SH-SY5Y (cell line): ENCODE data around the gene ARPC3.

Experiments used
- GATA2 ChIP-seq: IDR thresholded peaks from 2 replicates; pipeline ENCODE4 v1.6.1; 2011; ENCODE audit warnings: mild to moderate bottlenecking, low read depth, low read length
- GATA3 ChIP-seq: IDR thresholded peaks from 2 replicates; pipeline ENCODE4 v1.6.1; 2011; ENCODE audit warnings: low read depth, mild to moderate bottlenecking, low read length, moderate library complexity

The ARPC3 gene

DNA sequence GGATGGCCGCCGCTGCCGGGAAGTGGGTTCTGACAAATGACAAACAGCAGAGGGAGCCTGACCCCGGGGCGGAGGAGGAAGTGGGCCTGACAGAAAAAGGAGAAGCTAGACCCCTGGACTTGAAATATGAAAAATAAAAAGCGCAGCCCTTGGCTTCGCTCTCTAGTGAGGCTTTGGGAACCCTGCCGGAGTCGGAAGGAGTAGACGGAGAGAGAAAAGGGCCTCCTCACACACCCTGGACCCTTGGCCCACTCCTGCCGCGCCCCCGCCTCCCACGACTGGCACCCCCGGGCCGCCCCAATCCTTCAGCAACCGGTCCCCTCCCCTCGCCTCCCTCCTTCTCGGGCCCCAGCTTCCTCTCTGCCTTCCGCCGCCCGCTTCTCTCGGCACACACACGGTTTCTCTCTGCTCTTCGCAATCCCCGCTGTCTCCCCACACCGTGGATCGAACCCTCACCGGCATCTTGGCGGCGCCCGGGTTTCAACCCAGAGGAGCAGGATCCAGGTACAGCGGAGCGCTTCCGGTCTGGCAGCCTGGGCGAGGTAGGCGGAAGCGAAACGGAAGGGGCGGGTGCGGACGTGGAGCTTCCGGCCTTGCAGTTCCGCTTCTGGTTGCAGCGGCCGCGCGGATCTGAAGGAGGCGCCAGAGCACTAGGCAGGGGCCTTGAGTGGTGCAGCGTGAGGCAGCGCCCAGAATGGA, at the start of gene ARPC3:
Gene ARPC3 (minus strand): TSS at position 539 of the 699 bp plus-strand sequence. CDS start 77 bp downstream, at position 462.
- no peak for TF ChIP-seq GATA2
- no peak for TF ChIP-seq GATA3

DNA sequence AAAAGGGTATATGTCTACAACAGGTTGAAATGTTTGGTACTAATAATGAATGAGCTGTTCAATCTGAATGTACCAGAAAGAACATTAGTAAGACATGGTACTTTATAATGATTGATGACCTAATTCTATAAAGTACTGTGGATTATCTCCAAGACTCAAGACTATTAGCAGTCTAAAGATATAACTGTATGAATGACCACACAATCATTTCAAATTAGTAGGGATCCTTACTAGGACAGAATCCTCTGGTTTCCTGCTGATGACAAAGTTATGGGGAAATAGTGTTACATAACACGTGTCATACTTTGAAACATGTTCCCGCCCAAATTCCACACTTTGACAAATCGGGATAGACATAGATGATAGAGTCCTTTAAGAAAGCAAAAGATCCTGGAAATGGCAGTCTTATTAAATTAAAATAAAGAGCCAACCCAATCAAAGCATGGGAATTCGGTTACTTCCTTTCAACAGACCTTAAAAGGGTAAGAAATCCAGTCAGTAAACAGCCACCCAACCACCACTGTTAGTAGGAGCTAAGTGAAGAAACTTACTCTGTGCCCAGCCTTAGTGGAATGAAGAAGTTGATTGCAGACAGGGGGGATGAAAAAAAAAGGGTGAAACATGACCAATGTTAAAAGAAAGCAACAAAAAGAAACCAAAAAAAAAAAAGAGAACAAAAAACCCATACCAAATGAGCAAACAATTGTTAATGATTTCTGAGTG, 49.0 kb upstream of the ARPC3 start:
- TF ChIP-seq GATA2: no peak
- no peak for TF ChIP-seq GATA3

DNA sequence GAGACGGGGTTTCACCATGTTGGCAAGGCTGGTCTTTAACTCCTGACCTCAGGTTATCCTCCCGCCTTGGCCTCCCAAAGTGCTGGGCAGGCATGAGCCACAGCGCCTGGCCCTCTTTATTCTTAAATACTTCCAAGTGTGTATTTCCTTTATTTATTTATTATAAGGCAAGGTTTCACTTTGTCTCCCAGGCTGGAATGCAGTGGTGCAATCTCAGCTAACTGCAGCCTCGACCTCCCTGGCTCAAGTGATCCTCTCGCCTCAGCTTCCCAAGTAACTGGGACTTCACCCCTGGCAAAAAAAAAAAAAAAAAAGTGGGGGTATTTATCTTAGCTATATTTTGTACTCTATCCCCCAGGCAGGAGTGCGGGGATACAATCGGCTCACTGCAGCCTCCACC, 25.3 kb upstream of the ARPC3 start:
- TF ChIP-seq GATA3 (no peak), GATA2 (no peak)

DNA sequence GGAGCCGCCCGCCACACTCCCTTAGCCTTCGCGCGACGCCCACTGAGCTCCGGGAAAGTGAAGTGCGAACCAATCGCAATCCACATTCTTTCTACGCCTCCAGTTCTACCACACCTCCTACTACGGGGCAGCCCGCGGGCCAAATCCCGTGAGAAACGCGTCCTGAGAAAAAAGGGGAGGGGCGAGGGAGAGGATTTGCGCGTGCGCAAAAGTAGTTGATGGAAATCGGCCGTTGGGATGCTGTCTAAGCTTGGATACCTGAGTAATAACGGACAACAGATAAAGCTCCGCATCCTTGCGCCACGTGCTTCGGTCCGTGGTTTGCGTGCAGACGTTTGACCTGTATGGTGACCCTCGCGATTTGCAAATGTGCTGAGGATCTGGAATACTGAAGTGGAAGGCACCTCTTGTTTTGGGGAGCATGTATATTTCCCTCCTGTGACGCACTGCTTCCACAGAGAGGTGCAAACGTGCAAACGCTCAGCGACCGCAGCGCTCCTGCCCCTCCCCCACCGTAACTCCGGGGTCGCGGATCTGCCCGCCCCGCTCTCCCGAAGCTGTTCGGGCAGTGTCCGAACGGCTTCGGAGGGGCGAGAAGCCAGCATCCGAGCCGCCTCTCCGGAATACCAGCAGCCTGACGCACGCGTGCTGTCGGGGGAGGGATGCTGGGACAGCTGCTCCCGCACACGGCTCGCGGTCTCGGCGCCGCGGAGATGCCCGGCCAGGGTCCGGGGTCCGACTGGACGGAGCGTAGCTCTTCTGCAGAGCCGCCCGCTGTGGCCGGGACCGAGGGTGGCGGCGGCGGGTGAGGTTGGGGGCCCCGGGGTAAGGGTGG, 18.3 kb upstream of the ARPC3 start, which contains the start of the genes FAM216A and GPN3:
Gene FAM216A (plus strand): TSS at position 632 of the 835 bp plus-strand sequence. CDS start 31 bp downstream, at position 663.
Gene GPN3 (minus strand): TSS at position 44 of the 835 bp plus-strand sequence. CDS start 54 bp downstream, outside the sequence.
- TF ChIP-seq GATA3 (no peak), GATA2 (no peak)

DNA sequence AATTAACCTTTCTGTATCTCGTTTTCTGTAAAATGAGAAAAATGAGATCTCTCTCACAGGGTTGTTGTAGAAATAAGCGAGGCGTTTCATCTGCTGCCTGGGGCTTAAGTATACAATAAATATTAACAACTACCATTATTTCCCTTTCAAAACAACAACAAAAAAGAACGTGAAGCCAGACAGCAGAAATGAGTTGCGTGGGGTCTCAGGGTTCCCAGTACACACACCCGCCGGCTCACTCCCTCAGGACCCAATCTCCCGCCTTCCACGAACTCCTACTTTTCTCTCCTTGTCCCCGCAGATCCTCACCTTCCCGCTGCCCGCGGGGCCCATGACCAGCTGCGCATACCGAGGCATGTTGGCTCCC, 17.7 kb upstream of the ARPC3 start:
- TF ChIP-seq GATA3 (no peak), GATA2 (no peak)

DNA sequence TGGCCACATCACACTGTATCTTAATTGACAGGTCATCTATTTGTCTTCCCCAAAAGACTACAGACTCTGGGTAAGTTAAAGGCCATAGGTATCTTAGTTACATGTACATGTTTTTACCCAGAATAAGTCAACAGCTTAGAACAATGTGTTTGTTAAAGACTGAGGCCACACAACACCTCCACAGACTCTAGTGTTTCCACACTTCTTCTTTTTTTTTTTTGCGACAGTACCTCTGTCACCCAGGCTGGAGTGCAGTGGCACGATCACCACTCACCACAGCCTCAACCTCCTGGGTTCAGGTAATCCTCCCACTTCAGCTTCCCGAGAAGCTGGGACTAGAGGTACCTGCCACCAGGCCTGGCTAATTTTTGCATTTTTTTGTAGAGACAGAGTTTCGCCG, 16.7 kb upstream of the ARPC3 start:
- TF ChIP-seq GATA3 (no peak), GATA2 (no peak)

DNA sequence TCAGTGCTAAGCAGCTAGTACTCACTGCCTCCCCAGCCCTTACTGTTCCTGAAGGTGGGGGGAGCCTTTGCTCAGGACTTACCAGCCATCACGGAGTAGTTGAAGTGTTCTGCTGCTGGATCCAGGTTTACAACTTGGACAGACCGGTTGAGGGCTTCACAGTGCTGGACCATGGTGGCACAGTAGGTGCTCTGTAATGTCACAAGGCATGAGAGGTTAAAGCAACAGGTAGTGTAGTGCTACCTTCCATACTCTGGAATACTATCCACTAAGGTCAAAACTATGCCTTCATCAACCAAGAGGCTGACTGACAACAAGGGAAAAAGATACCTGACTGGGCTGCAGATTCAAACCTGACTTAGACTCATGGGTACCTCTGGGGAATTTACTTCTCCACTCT, 14.9 kb upstream of the ARPC3 start:
- TF ChIP-seq GATA2: no peak
- TF ChIP-seq GATA3: no peak

DNA sequence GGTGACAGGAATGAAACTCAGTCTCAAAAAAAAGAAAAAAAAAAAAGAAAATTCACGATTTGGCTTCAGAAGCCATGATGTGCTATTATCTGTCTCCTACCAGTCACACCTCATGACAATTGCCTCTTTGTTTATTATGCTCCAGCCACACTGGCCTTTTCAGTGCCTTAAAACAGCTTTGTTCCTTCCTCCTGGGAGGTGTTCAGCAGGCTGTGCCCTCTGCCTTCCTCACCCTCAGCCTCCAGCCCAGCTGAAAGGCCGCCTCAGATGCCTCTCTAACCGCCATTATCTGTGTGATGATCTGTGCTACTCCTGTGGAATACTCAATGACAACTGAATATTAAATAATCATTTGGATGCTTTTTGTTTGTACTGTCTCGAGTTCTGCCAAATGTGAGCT, 8.6 kb upstream of the ARPC3 start:
- TF ChIP-seq GATA2: no peak
- TF ChIP-seq GATA3: no peak

DNA sequence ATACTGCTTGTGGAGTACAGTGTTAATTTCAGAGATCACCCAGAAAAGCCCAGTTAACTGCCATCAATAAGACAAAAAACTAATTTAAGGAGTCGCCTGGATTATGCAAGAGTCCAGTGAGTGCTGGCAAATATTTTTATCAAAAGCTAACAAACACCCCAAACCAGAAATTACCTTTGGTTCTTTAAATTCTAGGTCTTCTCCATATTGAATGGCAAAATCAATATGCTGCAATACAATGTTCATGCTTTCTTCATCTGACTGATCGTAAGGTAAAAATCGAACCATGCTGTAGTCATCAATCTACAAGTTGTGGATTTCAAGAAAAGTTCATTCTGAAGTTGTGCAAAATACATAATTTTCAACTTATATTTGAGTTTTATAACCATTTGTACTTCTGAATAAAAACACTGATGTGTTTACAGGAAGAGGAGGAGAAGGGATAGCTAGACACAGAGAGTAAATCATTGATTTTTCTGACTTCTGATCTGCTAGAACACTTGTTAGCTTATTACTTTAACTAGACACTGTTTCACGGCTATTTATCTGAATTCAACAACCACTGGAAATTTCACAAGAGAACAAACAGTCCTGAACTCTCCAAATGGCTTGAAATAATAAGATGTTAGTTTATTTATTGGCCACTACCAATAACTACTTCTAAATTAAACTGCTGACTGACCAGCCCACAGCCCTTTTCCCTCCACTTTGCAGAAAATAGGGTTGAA, 3.6 kb upstream of the ARPC3 start:
- TF ChIP-seq GATA3: no peak
- no peak for TF ChIP-seq GATA2

DNA sequence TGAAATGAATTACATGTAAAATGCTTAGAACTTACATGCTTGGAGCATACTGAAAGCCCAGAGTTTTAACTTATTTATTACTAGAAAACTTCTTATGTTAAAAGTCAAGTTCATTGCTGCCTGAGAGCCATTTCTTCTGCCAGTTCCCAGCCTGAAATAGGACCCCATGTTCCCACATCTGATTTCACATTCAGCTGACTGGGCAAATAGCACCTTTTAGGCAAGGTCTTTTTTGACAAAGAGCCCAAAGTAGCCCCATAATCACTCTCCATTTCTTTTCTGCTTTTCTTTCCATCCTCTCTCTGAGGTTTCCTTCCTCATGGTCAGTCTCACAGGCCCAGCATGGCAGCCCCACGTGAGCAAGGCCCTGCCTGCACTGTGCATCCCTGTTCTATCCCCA, 1.1 kb upstream of the ARPC3 start:
- TF ChIP-seq GATA2: no peak
- TF ChIP-seq GATA3: no peak

DNA sequence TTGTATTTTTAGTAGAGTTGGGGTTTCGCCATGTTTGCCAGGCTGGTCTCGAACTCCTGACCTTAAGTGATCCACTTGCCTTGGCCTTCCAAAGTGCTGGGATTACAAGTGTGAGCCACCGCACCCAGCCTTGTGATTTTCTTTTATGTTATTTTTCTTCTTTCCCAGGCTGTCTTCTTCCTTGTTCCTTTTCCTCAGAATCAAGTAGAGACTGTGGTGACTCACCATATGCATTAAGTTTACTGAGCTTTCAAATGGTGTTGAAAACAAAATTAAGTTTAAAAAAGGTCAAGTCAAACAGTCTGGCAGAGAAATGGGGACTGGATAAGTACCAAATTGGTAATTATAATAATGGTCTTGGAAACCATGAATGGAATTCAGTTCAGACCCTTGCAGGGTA, 5.7 kb downstream of the ARPC3 start:
- TF ChIP-seq GATA2: no peak
- no peak for TF ChIP-seq GATA3

DNA sequence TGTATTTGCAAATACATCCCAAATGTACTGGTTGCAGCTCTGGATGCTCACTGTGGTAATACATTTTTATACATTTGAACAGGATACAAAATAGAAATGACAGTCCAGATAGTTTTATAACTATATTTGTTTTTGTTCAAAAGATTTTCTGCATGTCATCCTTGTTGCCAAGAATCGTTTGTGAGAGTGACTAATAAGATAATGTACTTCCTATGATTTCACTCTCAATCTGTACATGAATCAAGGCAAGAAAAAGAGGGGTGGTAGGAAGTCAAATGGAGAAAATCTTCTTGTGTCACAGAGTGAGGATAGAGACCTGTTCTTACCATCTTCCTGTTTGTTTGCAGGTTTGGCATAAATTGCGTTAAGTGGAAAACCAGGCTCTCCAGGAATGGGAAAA, 13.9 kb downstream of the ARPC3 start:
- TF ChIP-seq GATA3: no peak
- no peak for TF ChIP-seq GATA2

DNA sequence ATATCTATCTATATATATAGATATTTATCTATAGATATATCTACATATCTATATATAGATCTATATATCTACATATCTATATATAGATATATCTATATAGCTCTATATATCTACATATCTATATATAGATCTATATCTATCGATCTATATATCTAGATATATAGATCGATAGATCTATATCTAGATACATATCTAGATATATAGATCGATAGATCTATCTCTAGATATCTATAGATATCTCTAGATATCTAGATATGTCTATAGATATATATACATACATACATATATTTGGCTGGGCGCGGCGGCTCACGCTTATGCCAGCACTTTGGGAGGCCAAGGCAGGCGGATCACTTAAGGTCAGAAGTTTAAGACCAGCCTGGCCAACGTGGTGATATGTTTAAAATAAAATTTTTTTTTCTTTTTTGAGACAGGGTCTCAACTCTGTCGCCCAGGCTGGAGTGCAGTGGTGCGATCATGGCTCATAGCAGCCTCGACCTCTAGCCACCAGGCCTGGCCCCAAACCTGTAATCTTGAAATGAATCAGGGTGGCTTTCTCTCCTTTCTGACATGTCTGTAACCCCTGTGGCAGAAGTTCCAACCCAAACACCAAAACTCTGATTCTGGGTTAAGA, 18.1 kb downstream of the ARPC3 start:
- TF ChIP-seq GATA2: no peak
